Stimulated activated CD8-positive, alpha-beta memory T cell treated with anti-CD3 and anti-CD28 coated beads, Interleukin-2, amount 100 ng/mL, for 1 hour (primary cell): ENCODE measurements around the gene TBC1D9.
"Not testable (repeated sequence)": the region's sequence is repeated elsewhere in the genome, so short reads cannot be mapped to it uniquely, and the experiment has no call there.

Source experiments
- DNase-seq, 2 donors: peaks; one replicate each; pipeline ENCODE4 v3.0.0-alpha.2; 2020; ENCODE audit warnings: low read depth in 2 of 2

Gene TBC1D9

GRCh38 chr4:140756319-140757231 is at the start of gene TBC1D9:
Gene TBC1D9, minus strand, starts transcription at chr4:140756385. Its CDS starts 340 bp downstream, at chr4:140756045.
- no peak for DNase-seq

GRCh38 chr4:140805293-140805692 is 49.1 kb upstream of the TBC1D9 start:
- no peak for DNase-seq

- no peak for DNase-seq
Observed at GRCh38 chr4:140802591-140802990, 46.4 kb upstream of the TBC1D9 start.

GRCh38 chr4:140800666-140801065 is 44.5 kb upstream of the TBC1D9 start:
- no peak for DNase-seq

GRCh38 chr4:140799686-140800225 is 43.6 kb upstream of the TBC1D9 start:
- DNase-seq = no peak

- no peak for DNase-seq
Observed at GRCh38 chr4:140793291-140793690, 37.1 kb upstream of the TBC1D9 start.

- no peak for DNase-seq
Observed at GRCh38 chr4:140790765-140791164, 34.6 kb upstream of the TBC1D9 start.

GRCh38 chr4:140790171-140790570 is 34.0 kb upstream of the TBC1D9 start:
- DNase-seq = no peak

GRCh38 chr4:140789759-140790158 is 33.6 kb upstream of the TBC1D9 start:
- DNase-seq = no peak

GRCh38 chr4:140782787-140783186 is 26.6 kb upstream of the TBC1D9 start:
- DNase-seq = not testable (repeated sequence)

- no peak for DNase-seq
Observed at GRCh38 chr4:140781596-140781995, 25.4 kb upstream of the TBC1D9 start.

GRCh38 chr4:140777894-140778293 is 21.7 kb upstream of the TBC1D9 start:
- DNase-seq = no peak

GRCh38 chr4:140777386-140777785 is 21.2 kb upstream of the TBC1D9 start:
- no peak for DNase-seq

GRCh38 chr4:140776556-140776955 is 20.4 kb upstream of the TBC1D9 start:
- DNase-seq = no peak

- DNase-seq = no peak
Observed at GRCh38 chr4:140774956-140775355, 18.8 kb upstream of the TBC1D9 start.

GRCh38 chr4:140774510-140774909 is 18.3 kb upstream of the TBC1D9 start:
- no peak for DNase-seq

- DNase-seq = no peak
Observed at GRCh38 chr4:140769209-140769608, 13.0 kb upstream of the TBC1D9 start.

- DNase-seq = no peak
Observed at GRCh38 chr4:140764785-140765392, 8.7 kb upstream of the TBC1D9 start.

- no peak for DNase-seq
Observed at GRCh38 chr4:140762202-140762601, 6.0 kb upstream of the TBC1D9 start.

GRCh38 chr4:140757232-140757630 is 1.0 kb upstream of the TBC1D9 start:
- DNase-seq = no peak

GRCh38 chr4:140755774-140756318 is 339 bp downstream of the TBC1D9 start:
- no peak for DNase-seq

- DNase-seq = no peak
Observed at GRCh38 chr4:140754918-140755773, 1.0 kb downstream of the TBC1D9 start.
